Activated T-cell treated with anti-CD3 and anti-CD28 coated beads for 1 hour (primary cell): ENCODE results near the gene CFAP298.
"Not testable (repeated sequence)": the region's sequence is repeated elsewhere in the genome, so short reads cannot be mapped to it uniquely, and the experiment has no call there.

Experiments used
- DNase-seq: peaks from one replicate; pipeline ENCODE4 v3.0.0-alpha.2; 2020; ENCODE audit warnings: low read depth

Gene CFAP298

GRCh38 chr21:32612075-32612998 lies at the start of gene CFAP298:
TSS of gene CFAP298 (minus strand) at chr21:32612377. CDS start at chr21:32612243, 134 bp downstream.
- peak; percentile 77 for DNase-seq

DNA sequence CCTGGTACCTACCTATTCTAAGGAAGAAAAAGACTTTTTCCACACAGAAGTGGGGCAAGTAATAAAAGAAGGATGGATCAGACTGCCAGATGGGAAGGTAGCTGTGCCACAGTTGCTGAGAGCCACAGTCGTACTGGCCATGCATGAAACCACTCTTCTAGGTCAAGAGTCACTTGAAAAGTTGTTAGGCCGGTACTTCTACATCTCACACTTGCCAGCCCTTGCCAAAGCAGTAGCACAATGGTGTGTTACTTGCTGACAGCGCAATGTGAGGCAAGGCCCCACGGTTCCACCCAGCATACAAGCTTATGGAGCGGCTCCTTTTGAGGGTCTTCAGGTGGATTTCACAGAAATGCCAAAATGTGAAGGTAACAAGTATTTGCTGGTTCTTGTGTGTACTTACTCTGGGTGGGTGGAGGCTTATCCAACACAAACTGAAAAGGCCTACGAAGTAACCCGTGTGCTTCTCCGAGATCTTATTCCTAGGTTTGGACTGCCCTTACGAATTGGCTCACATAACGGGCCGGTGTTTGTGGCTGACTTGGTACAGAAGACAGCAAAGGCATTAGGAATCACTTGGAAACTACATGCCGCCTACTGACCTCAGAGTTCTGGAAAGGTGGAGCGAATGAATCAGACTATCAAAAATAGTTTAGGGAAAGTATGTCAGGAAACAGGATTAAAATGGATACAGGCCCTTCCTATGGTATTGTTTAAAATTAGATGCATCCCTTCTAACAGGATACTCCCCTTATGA lies 49.0 kb upstream of the CFAP298 start:
- not testable (repeated sequence) for DNase-seq

- DNase-seq: no peak
Measured at GRCh38 chr21:32658524-32658923, 46.3 kb upstream of the CFAP298 start.

DNA sequence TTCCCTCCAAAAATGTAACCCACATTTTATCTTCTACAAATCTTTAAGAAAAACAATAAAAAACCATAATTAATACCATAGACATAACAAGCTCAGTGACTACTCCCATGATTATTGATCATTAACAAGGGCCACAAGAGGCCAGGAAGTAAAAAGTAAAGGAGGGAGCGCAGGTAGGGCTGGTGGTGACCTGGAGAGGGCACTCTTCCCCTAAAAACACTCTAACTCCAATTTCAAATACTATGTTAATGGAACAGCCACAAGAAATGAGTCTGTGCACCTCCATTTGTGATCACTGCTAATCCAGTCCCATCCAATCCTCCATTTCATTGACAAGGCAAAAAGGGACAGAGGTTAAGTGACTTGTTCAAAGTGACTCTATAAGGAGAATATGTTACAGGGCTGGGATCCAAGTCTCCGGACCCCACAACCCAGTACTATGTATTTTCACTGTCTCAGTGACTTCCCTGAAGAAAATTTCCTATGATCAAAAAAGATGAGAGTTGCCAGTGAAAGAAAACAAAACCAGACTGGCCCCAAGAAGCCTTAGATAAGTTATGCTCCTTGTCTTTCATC lies 41.2 kb upstream of the CFAP298 start:
- no peak for DNase-seq

DNA sequence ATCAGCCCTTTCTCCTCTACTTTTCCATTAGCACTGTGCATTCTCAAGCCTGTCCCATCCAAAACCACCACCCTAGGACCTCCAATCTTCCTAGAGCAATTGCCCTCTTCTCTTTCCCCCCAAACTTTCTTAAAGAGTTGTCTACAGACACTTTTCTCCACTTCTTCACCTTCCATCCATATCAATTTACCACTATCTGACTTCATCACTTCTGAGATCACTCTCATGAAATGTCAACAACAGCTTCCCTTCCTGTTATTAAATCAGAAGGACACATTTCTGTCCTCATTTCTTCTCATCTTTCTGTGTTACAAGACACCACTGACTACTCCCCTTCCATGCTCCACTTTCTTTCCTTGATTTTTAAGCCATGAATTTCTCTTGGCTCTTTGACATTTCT lies 36.0 kb upstream of the CFAP298 start:
- no peak for DNase-seq

GRCh38 chr21:32645261-32646182 lies 33.3 kb upstream of the CFAP298 start:
- no peak for DNase-seq

GRCh38 chr21:32641710-32642698 lies 29.8 kb upstream of the CFAP298 start:
- no peak for DNase-seq

DNA sequence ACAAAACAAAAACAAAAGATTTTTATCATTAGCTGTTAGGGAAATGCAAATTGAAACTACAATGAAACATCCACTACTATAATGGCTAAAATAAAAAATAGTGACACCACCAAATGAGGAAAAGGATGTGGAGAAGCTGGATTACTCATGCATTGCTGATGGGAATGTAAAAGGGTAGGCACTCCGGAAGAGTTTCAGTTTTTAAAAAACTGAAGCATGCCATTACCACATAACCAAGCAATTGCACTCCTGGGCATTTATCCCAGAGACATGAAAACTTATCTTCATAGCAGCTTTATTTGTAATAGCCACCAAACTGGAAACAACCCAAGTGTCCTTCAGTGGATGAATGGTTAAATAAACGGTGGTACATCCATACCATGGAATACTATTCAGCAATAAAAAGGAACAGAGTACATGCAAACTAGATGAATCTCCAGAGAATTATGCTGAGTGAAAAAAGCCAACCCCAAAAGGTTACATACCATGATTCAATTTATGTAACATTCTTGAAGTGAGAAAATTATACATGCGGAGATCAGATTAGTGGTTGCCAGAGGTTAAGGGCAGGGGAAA lies 14.5 kb upstream of the CFAP298 start:
- DNase-seq: no peak

- DNase-seq: not testable (repeated sequence)
Measured at GRCh38 chr21:32618218-32618617, 6.0 kb upstream of the CFAP298 start.

- DNase-seq: no peak
Measured at GRCh38 chr21:32613436-32614043, 1.4 kb upstream of the CFAP298 start.

- DNase-seq: no peak
Measured at GRCh38 chr21:32612999-32613337, 791 bp upstream of the CFAP298 start.

DNA sequence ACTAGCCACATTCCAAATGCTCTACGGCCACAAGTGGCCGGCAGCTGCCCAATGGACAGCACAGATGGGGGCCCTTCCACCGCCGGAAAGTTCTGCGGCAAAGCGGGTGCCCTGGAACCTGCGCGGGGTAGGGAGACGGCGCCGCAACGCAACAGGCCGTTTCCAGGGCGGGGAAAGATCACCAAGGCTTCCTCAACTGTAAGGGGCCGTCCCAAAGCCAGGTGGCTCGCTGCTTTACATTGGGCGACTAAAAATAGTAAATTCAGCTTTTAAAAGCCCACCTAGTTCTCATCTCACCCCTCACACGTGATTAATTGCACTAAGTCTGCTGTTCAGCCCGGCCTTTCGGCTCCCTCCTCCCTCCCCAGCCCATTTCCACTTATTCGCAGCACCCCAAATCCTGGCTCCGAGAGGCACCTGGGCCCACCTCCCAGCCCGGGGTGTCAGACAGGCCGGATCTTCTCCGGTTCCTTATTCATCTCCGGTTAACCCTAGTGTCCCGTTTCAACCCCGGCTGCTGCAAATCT lies 643 bp downstream of the CFAP298 start:
- no peak for DNase-seq

GRCh38 chr21:32610940-32611339 lies 1.2 kb downstream of the CFAP298 start:
- not testable (repeated sequence) for DNase-seq

DNA sequence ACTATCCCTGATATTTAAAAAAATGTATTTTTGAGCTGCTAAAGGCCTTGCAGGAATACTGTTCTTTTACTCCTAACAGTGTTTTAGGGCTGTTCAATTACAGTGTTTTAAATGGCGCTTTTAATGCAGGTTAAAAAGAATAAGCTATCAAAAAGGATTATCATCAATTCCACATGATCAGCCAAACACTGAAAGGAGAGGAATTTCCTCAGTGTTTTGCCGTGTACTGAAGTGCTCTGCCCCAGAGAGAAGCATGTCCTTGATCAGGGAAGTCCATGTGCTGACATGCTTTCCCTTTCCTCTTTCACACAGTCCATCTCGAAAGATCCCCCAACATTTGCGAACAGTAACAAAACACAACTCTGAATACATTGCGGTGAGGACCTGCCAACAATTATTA lies 3.3 kb downstream of the CFAP298 start:
- no peak for DNase-seq

- DNase-seq: no peak
Measured at GRCh38 chr21:32605469-32605868, 6.7 kb downstream of the CFAP298 start.

DNA sequence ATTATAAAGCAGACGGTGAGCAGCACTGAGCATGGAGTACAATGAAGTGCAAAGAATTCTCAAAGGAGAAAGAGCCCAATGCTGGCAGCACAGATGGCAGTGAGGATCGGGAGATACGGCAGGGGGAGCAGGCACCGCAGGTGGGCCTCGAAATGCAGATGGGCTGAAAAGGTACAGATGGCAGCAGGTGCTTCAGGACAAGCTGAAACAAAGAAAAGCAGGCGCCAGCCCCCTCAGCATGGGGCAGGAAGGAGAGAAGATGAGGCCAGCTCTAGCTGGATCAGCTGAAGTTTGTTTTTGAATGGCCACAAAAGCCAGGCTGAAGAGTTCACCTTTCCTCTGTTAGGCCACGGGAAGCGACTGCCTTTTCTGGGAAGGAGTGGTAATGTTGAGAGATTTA lies 7.7 kb downstream of the CFAP298 start:
- DNase-seq: no peak

DNA sequence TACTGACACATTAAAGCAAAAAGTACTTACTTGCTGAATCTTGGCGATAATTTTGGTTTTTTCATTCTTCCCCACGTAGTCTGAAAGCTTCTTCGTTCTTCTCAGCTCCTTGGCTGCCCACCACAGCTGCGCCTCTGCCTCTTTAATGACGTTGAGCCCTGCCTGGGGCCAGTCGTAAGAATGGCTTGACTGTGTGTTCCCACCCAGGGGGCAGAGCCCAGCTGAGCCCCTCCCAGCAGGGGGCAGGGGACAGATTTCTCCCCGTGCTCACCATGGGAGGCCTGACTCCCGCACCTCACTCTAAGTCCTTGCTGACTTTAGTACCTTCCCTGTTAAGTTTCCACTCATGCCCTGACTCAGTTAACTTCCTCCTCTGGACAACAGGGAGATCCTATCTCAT lies 9.0 kb downstream of the CFAP298 start:
- DNase-seq: no peak

DNA sequence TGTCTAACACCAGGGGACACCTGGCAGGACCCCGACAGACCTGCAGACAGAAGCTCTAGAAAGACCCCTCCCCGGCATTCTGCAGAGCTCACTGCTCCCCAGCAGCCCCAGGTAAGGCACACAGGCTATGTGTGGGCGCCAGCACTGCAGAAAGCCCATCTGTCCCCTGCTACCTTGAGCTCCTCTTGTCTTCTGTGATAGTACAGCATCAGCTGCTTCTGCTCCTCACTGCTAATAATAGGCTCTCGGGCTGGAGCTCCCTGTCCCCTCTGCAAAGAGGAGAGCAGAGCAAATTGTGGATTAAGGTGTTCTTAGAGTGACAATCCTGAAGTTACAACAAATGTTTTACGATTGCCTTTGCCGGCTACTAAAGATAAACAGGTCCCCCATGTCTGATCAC lies 10.1 kb downstream of the CFAP298 start:
- DNase-seq: no peak

- no peak for DNase-seq
Measured at GRCh38 chr21:32599526-32599925, 12.7 kb downstream of the CFAP298 start.
